ENCODE data around the gene GPR32. TPM values are rescaled to one million over a fixed set of nuclear protein-coding genes. Genes with fewer than 3 reads are reported as not detected.
"Not testable (repeated sequence)": the region's sequence is repeated elsewhere in the genome, so short reads cannot be mapped to it uniquely, and the experiment has no call there.

The GPR32 gene
- total RNA-seq, 1 donor from 2014 or later, result not detected

GRCh38 chr19:50780753-50781435 lies 10.6 kb downstream of the GPR32 start:
- no peak for DNase-seq (ENCODE audit: low read depth in 2 of 2)

- not testable (repeated sequence) for DNase-seq (ENCODE audit: low read depth in 2 of 2)
These were observed 13.5 kb downstream of the GPR32 start for GRCh38 chr19:50783848-50784152.

GRCh38 chr19:50784710-50785109 lies 14.4 kb downstream of the GPR32 start:
- DNase-seq (ENCODE audit: low read depth in 2 of 2), result no peak

GRCh38 chr19:50785329-50785728 lies 15.1 kb downstream of the GPR32 start:
- no peak for DNase-seq (ENCODE audit: low read depth in 2 of 2)

GRCh38 chr19:50790396-50790795 lies 20.1 kb downstream of the GPR32 start, which contains the start of gene ACP4:
TSS of gene ACP4 (plus strand) at chr19:50790415. CDS start at chr19:50790415, 0 bp downstream.
- DNase-seq (ENCODE audit: low read depth in 2 of 2), result no peak

GRCh38 chr19:50790922-50791467 lies 20.7 kb downstream of the GPR32 start:
- DNase-seq (ENCODE audit: low read depth in 2 of 2), result no peak

GRCh38 chr19:50791594-50792271 lies 21.5 kb downstream of the GPR32 start:
- no peak for DNase-seq (ENCODE audit: low read depth in 2 of 2)

- DNase-seq (ENCODE audit: low read depth in 2 of 2), result no peak
These were observed 22.3 kb downstream of the GPR32 start for GRCh38 chr19:50792272-50793250.

GRCh38 chr19:50793558-50794065 lies 23.3 kb downstream of the GPR32 start:
- no peak for DNase-seq (ENCODE audit: low read depth in 2 of 2)

GRCh38 chr19:50794074-50794875 lies 24.0 kb downstream of the GPR32 start:
- no peak for DNase-seq (ENCODE audit: low read depth in 2 of 2)

GRCh38 chr19:50794876-50795663 lies 24.8 kb downstream of the GPR32 start:
- no peak for DNase-seq (ENCODE audit: low read depth in 2 of 2)

- no peak for DNase-seq (ENCODE audit: low read depth in 2 of 2)
These were observed 25.4 kb downstream of the GPR32 start for GRCh38 chr19:50795664-50796073.

- DNase-seq (ENCODE audit: low read depth in 2 of 2), result no peak
These were observed 25.9 kb downstream of the GPR32 start for GRCh38 chr19:50796128-50796633.

- no peak for DNase-seq (ENCODE audit: low read depth in 2 of 2)
These were observed 26.6 kb downstream of the GPR32 start for GRCh38 chr19:50796634-50797428.

GRCh38 chr19:50797429-50797780 lies 27.1 kb downstream of the GPR32 start:
- no peak for DNase-seq (ENCODE audit: low read depth in 2 of 2)

- DNase-seq (ENCODE audit: low read depth in 2 of 2), result no peak
These were observed 27.8 kb downstream of the GPR32 start for GRCh38 chr19:50797781-50798658.

GRCh38 chr19:50798659-50799546 lies 28.6 kb downstream of the GPR32 start:
- no peak for DNase-seq (ENCODE audit: low read depth in 2 of 2)

Measured in lung microvascular endothelial cell (primary cell).